ENCODE measurements around the gene SLC25A46. TPM values are rescaled to one million over a fixed set of nuclear protein-coding genes. Genes with fewer than 3 reads are reported as not detected.
"Not testable (repeated sequence)": the region's sequence is repeated elsewhere in the genome, so short reads cannot be mapped to it uniquely, and the experiment has no call there.

SLC25A46 gene
- total RNA-seq, 2 experiments from 2014 or later, result 43.2 to 45.0 TPM

DNA sequence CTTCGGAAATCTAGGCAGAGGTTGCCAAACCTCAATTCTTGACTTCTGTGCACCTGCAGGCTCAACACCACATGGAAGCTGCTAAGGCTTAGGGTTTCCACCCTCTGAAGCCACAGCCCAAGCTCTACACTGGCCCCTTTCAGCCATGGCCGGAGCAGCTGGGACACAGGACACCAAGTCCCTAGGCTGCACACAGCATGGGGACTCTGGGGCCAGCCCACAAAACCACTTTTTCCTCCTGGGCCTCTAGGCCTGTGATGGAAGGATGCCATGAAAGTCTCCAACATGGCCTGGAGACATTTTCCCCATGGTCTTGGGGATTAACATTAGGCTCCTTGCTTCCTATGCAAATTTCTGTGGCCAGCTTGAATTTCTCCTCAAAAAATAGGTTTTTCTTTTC is 7.3 kb upstream of the SLC25A46 start:
- H3K27ac Mint-ChIP-seq; H3K4me1 Mint-ChIP-seq; H3K9me3 Mint-ChIP-seq; H3K36me3 Mint-ChIP-seq (ENCODE audit: low read depth); POLR2A ChIA-PET; H3K27me3 Mint-ChIP-seq; DNase-seq; CTCF ChIA-PET; H3K4me3 Mint-ChIP-seq: not testable (repeated sequence)

DNA sequence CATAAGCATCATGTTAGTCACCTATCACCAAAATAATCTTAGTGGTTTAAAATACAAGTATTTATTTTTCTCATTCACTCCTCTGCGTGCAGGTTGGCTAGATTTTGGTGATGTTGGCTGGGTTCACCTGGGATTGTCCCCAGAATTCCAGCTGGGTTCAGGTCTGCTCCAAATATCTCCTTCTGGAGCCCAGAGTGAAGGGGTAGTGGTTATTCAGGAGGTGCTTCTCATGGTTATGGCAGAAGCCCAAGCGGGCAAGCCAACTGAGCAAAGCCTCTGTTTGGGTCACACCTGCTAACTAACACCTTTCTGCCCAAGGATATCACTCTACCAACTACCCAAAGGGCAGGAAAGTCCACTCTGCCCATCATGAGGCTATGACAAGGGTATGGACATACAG is 4.7 kb upstream of the SLC25A46 start:
- peaks cover 12% of the 10 kb centered on the region for H3K4me1 Mint-ChIP-seq
- no peak overlapping the region for H3K27ac Mint-ChIP-seq
- peaks cover 11% of the 10 kb centered on the region for H3K27me3 Mint-ChIP-seq
- DNase-seq, result no peak
- POLR2A ChIA-PET, result no interaction called here
- no peak overlapping the region for H3K4me3 Mint-ChIP-seq
- no peaks in the 10 kb centered on the region for H3K9me3 Mint-ChIP-seq
- CTCF ChIA-PET, result no interaction called here
- peaks cover 3% of the 10 kb centered on the region for H3K36me3 Mint-ChIP-seq (ENCODE audit: low read depth)

DNA sequence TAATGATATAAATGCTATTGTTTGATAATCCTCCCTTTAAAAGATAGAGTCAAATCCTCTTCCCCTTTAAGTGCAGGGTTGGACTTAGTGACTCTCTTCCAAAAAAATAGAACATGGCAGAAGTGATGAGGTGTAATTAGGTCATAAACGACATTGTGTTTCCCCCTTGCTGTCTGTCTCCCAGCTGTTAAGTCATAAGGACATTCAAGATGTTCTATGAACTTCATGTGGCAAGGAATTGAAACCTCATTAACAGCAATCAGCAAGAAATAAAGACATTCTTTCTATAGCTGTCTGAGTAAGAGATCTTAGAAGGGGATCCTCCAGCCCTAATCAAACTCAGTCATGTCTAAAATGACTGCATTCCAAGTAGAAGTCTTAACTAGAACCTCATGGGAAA is 3.3 kb upstream of the SLC25A46 start:
- ChIA-PET POLR2A (interaction anchor here (1.3 to 1.5 kb wide), 2 partner anchors 9 to 17 kb away, joined by 4 to 7 read pairs; partner anchors contain the start of gene TMEM232), CTCF (no interaction called here)
- Mint-ChIP-seq H3K36me3 (ENCODE audit: low read depth) (peaks cover 3% of the 10 kb centered on the region), H3K4me1 (peaks cover 20% of the 10 kb centered on the region), H3K9me3 (no peaks in the 10 kb centered on the region), H3K4me3 (no peak overlapping the region), H3K27ac (no peak overlapping the region), H3K27me3 (peaks cover 11% of the 10 kb centered on the region)
- no peak for DNase-seq

DNA sequence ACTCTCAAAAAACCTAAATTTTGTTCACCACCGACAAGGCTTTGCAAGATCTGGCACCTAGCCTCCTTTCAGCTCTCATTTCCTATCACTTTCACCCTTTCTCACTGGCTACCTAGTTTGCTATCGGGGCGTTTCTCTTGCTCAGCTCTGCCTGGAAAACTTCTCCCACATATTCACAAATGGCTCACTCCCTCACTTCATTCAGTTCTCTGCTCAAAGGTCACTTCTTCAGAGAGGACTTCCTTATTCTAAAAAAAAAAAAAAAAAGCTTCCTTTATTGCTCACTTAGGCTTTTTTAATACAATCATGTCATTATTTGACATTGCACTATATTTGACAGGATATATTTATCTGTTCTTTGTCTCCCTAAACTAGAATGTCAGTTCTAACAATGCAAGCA is 2.1 kb upstream of the SLC25A46 start:
- POLR2A ChIA-PET, result no interaction called here
- H3K27me3 Mint-ChIP-seq, result peaks cover 11% of the 10 kb centered on the region
- H3K27ac Mint-ChIP-seq, result no peak overlapping the region
- peak overlapping the region; percentile 47 for H3K4me3 Mint-ChIP-seq
- DNase-seq, result no peak
- no peaks in the 10 kb centered on the region for H3K9me3 Mint-ChIP-seq
- H3K4me1 Mint-ChIP-seq, result peaks cover 30% of the 10 kb centered on the region
- CTCF ChIA-PET, result interaction anchor here (0.9 to 2.5 kb wide), 2 partner anchors 10 to 20 kb away, joined by 4 to 6 read pairs; partner anchors contain the start of gene TMEM232
- H3K36me3 Mint-ChIP-seq (ENCODE audit: low read depth), result peaks cover 7% of the 10 kb centered on the region

DNA sequence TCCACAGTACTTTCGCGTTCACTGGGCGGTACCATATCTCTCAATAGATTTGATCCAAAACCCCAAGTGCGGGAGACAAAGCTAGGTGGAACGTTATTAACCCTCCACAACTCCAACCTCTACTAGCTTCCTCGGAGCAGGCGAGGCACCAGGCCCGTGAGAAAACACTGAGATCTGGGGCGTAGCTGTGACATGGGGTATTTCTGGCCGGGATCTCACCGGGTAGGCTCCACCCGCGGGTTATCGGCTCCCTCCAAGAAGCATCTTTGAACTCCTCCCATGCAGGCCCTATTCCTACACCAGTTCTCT is 350 bp upstream of the SLC25A46 start:
- no peaks in the 10 kb centered on the region for H3K9me3 Mint-ChIP-seq
- H3K27ac Mint-ChIP-seq, result peak overlapping the region; percentile 81
- CTCF ChIA-PET, result interaction anchor here (0.8 to 2.5 kb wide), 3 partner anchors 9 to 15 kb away, joined by 3 to 8 read pairs (median 6); partner anchors contain the start of gene TMEM232
- peaks cover 11% of the 10 kb centered on the region for H3K27me3 Mint-ChIP-seq
- H3K4me1 Mint-ChIP-seq, result peaks cover 36% of the 10 kb centered on the region
- POLR2A ChIA-PET, result interaction anchor here (0.8 to 5.8 kb wide), 7 partner anchors 10 to 1422 kb away, joined by 3 to 60 read pairs (median 6); partner anchors contain the start of genes CAMK4 and TMEM232
- H3K36me3 Mint-ChIP-seq (ENCODE audit: low read depth), result peaks cover 12% of the 10 kb centered on the region
- no peak for DNase-seq
- peak overlapping the region; percentile 95 for H3K4me3 Mint-ChIP-seq

DNA sequence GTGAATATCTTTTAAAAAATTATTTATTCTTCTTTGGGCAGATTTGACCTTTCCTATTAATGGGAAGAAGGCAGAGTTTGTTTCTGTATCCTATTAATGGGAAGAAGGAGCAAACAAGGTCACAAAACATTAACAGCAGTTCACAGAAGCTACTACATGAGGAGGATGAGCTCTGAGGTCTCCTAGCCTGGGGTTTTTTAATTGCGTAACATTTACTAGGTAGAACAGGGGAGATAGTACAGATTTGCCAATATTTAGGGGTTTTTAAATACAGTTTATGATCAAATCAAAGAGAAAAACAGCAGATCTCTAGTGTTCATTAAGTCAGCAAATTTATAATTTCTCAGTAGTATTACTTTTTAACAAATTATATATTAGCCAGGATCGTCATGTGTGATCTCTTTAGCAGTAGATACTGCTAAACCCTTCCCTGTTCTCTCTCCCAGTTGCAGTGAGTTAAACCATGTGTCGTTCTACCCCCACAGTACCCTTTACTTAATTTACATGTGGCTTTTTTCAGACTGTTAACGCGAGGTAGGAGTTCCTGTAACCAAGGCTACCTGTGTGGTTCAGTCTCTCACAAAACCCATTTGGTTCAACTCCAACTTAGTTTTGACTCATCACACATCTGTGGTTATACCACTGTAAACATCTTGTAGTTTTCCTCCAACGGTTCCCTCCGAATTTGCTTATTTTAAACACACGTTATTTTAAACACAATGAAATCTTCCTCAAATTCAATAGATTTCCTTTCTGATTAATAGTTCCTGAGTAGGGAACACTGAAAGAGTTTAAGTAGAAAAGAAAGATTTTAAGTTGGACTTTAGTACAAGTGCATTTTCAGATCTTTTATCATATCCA is 13.3 kb downstream of the SLC25A46 start:
- ChIA-PET POLR2A (interaction anchor here (1.1 to 4.8 kb wide), 3 partner anchors 12 to 478 kb away, joined by 3 to 60 read pairs (median 7); partner anchors contain the start of gene SLC25A46), CTCF (interaction anchor here (1.8 kb wide), 1 partner anchor 13 kb away, joined by 8 read pairs; the partner anchor contains the start of gene SLC25A46)
- H3K4me1 Mint-ChIP-seq, result peaks cover 53% of the 10 kb centered on the region
- peak overlapping the region; percentile 36 for H3K4me3 Mint-ChIP-seq
- no peaks in the 10 kb centered on the region for H3K9me3 Mint-ChIP-seq
- H3K36me3 Mint-ChIP-seq (ENCODE audit: low read depth), result peaks cover 55% of the 10 kb centered on the region
- H3K27ac Mint-ChIP-seq, result peak overlapping the region; percentile 85
- H3K27me3 Mint-ChIP-seq, result no peaks in the 10 kb centered on the region
- peak; percentile 52 for DNase-seq

DNA sequence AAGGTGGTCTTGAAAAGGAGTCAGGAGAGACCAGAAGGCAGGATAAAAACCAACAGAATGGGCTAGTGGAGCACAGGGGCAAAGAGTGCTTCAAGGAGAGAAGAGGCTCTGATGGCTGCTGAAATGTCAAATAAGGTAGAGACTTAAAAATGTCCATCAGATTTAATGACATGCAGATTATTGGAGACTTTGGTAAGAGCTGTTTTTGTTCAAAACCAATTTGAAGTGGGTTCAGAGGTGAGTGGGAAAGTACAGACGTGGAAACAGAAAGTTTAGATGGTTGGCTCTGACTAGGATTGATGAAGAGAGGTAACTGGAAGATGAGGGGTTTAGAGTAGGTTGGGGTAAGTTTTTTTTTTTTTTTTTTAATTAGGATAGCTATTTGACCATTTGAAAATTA is 14.1 kb downstream of the SLC25A46 start:
- ChIA-PET CTCF (interaction anchor here (1.1 to 1.8 kb wide), 2 partner anchors 12 to 14 kb away, joined by 3 to 8 read pairs; partner anchors contain the start of gene SLC25A46), POLR2A (interaction anchor here (1.1 to 4.8 kb wide), 3 partner anchors 13 to 477 kb away, joined by 3 to 60 read pairs (median 7); partner anchors contain the start of gene SLC25A46)
- peak overlapping the region; percentile 36 for H3K4me3 Mint-ChIP-seq
- H3K27me3 Mint-ChIP-seq, result no peaks in the 10 kb centered on the region
- H3K9me3 Mint-ChIP-seq, result no peaks in the 10 kb centered on the region
- H3K4me1 Mint-ChIP-seq, result peaks cover 55% of the 10 kb centered on the region
- peaks cover 52% of the 10 kb centered on the region for H3K36me3 Mint-ChIP-seq (ENCODE audit: low read depth)
- no peak for DNase-seq
- peak overlapping the region; percentile 85 for H3K27ac Mint-ChIP-seq

DNA sequence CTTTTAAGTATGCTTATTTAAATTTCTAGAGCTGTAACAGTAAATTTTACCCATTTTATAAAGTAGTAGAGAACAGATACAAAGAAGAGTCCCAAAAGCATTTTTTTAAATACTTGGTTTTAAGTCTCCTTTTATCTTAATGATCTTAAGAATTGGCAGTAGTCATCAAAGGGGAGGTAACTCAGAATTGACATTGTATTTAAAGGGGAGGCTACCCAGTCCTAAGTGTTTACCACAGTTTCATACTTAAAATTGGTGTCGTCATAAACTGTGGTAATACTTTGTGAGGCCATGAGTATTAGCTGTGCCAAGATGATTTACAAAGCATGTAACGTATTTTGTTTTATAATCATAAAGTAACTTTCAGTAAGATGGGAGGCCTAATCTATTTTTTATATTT is 14.8 kb downstream of the SLC25A46 start:
- H3K27ac Mint-ChIP-seq, result peak overlapping the region; percentile 85
- H3K27me3 Mint-ChIP-seq, result no peaks in the 10 kb centered on the region
- no peak for DNase-seq
- H3K36me3 Mint-ChIP-seq (ENCODE audit: low read depth), result peaks cover 51% of the 10 kb centered on the region
- peaks cover 56% of the 10 kb centered on the region for H3K4me1 Mint-ChIP-seq
- H3K9me3 Mint-ChIP-seq, result no peaks in the 10 kb centered on the region
- ChIA-PET CTCF (interaction anchor here (1.1 to 1.8 kb wide), 2 partner anchors 12 to 14 kb away, joined by 3 to 8 read pairs; partner anchors contain the start of gene SLC25A46), POLR2A (interaction anchor here (1.1 to 4.8 kb wide), 3 partner anchors 13 to 477 kb away, joined by 3 to 60 read pairs (median 7); partner anchors contain the start of gene SLC25A46)
- H3K4me3 Mint-ChIP-seq, result no peak overlapping the region

DNA sequence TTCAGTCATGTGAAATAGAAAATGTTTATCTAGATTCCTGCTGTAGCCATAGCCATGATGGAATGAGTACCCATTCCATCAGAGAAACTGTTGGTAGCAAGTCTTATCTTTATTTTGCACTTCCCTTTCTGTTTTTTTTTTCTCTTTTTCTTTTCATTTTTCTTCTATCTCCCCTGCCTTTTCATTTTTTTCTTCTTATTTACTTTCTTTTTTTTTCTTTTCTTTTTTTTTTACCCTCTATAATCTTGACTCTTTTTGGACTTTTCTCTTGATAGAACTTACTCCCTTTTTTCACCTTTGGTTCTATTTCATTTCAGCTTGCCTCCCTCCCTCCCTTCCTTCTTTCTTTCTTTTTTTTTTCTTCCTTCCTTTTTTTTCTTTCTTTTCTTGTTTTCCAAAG is 15.4 kb downstream of the SLC25A46 start:
- DNase-seq, result no peak
- POLR2A ChIA-PET, result interaction anchor here (4.8 kb wide), 1 partner anchor 14 kb away, joined by 60 read pairs; the partner anchor contains the start of gene SLC25A46
- Mint-ChIP-seq H3K36me3 (ENCODE audit: low read depth) (peaks cover 45% of the 10 kb centered on the region), H3K27me3 (no peaks in the 10 kb centered on the region), H3K4me3 (no peak overlapping the region), H3K9me3 (no peaks in the 10 kb centered on the region), H3K27ac (peak overlapping the region; percentile 85), H3K4me1 (peaks cover 52% of the 10 kb centered on the region)
- CTCF ChIA-PET, result interaction anchor here (1.1 to 1.8 kb wide), 2 partner anchors 13 to 15 kb away, joined by 3 to 8 read pairs; partner anchors contain the start of gene SLC25A46

DNA sequence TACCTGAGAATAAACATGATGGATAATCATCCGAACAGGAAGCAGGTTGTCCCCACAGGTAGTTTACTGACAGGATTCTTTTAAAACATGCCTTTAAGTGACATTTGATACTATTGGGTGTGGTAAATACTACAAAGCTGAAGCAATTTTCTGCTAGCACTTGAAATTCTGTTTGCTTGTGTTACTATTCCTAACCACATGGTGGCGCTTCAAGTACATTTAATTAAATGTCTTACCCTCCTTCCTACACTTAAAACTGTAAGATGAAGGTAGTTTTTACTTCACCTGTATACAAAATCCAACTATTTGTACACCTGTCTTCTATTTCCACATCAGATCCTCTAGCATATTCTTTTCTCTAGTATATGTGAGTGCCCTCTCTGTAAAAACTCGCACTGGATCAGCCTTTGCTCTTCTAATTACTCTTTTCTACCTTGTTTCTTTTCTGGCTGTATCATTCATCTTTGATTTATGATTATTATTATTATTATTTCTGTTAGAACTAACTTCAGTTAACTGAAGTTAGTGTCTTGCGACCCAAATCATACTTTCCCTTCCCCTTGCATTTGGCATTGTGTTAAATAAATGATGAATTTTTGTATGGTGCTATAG is 18.4 kb downstream of the SLC25A46 start:
- Mint-ChIP-seq H3K4me1 (peaks cover 32% of the 10 kb centered on the region), H3K27me3 (no peaks in the 10 kb centered on the region), H3K27ac (no peak overlapping the region), H3K9me3 (no peaks in the 10 kb centered on the region), H3K36me3 (ENCODE audit: low read depth) (peaks cover 31% of the 10 kb centered on the region), H3K4me3 (no peak overlapping the region)
- DNase-seq, result no peak
- POLR2A ChIA-PET, result interaction anchor here (1.3 kb wide), 1 partner anchor 19 kb away, joined by 4 read pairs; the partner anchor contains the start of gene SLC25A46
- CTCF ChIA-PET, result interaction anchor here (0.7 to 2.2 kb wide), 4 partner anchors 16 to 521 kb away, joined by 3 to 9 read pairs (median 6); partner anchors contain the start of gene WDR36

DNA sequence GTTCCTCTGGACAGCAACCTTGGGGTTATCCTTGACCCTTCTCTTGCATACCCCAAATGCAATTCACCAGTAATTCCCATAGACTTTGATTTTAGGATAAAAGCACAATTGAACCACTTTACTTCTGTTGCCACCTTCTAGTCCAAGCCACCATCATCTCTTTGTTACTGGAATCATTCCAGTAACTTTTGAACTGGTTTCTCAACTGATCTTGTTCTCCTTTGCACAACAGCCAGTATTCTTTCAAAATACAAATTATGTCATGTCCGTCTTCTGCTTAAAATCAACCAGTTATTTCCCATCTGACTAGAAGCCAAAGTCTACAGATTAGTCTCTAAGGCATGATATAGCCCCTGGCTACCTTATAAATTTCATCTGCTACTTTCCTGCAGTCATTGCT is 21.4 kb downstream of the SLC25A46 start:
- H3K36me3 Mint-ChIP-seq (ENCODE audit: low read depth), result peaks cover 20% of the 10 kb centered on the region
- no peak for DNase-seq
- ChIA-PET CTCF (no interaction called here), POLR2A (no interaction called here)
- no peaks in the 10 kb centered on the region for H3K27me3 Mint-ChIP-seq
- no peak overlapping the region for H3K4me3 Mint-ChIP-seq
- H3K4me1 Mint-ChIP-seq, result peaks cover 4% of the 10 kb centered on the region
- H3K9me3 Mint-ChIP-seq, result no peaks in the 10 kb centered on the region
- no peak overlapping the region for H3K27ac Mint-ChIP-seq

DNA sequence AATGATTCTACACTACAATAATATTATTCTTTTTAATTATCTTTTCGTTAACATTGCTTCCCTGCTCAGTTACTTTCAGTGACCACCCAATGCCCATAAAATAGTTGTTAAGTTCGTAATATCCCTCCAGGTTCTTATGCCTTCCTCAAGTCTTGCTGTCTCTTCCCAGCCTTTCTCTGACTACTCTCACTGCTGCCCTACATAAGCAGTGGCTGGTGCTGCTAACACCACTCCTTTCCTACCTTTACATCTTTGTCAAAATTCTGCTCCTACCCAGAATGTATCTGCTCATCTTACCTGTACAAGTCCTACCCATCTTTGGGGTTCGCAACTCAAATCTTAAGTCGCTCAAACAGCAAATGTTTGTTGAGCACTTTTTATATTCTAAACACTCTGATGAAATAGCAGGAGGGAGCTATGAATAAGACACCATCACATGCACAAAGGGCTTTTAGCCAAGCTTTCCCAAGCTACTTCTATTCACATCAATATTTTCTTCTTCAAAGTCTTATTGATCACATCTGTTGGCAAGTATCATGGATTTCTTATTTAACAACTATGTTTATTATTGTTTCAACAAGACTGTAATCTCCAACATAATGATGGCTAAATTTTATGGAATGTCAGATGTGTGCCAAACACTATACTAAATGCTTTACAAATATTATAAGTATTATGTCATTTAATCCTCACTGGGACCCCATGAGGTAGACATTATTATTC is 29.5 kb downstream of the SLC25A46 start:
- Mint-ChIP-seq H3K27me3 (peaks cover 11% of the 10 kb centered on the region), H3K9me3 (no peaks in the 10 kb centered on the region), H3K27ac (no peak overlapping the region), H3K36me3 (ENCODE audit: low read depth) (peaks cover 6% of the 10 kb centered on the region), H3K4me1 (no peaks in the 10 kb centered on the region), H3K4me3 (no peak overlapping the region)
- ChIA-PET POLR2A (no interaction called here), CTCF (interaction anchor here (0.6 kb wide), 1 partner anchor 73 kb away, joined by 3 read pairs; no protein-coding TSS in a partner anchor)
- DNase-seq, result no peak

Data from activated CD4-positive, alpha-beta memory T cell treated with anti-CD3 and anti-CD28 coated beads, Interleukin-2, amount 10 ng/mL, durations not matched to agents 7 days and 5 days (primary cell).